Muscle of leg (tissue), 11 donors: ENCODE results near the gene ADAMTS12. TPM values are rescaled to one million over a fixed set of nuclear protein-coding genes. Genes with fewer than 3 reads are reported as not detected.

Experiments
- DNase-seq: peaks from one replicate; pipeline ENCODE4 v3.0.0; 2013
- H3K27ac ChIP-seq: one replicate; pipeline ENCODE4 v1.5.1; 2013; ENCODE audit warnings: mild to moderate bottlenecking, low read length, control low read depth
- H3K27me3 ChIP-seq: one replicate; pipeline ENCODE4 v1.6.1; 2013; ENCODE audit warnings: low read length; ENCODE audit not compliant: control insufficient read depth, insufficient read depth
- H3K36me3 ChIP-seq: one replicate; pipeline ENCODE4 v1.6.1; 2013; ENCODE audit warnings: low read length; ENCODE audit not compliant: control insufficient read depth, insufficient read depth
- H3K4me1 ChIP-seq: one replicate; pipeline ENCODE4 v1.6.1; 2013; ENCODE audit warnings: low read length; ENCODE audit not compliant: control insufficient read depth, insufficient read depth
- H3K4me3 ChIP-seq: one replicate; pipeline ENCODE4 v1.5.1; 2013; ENCODE audit warnings: low read length, control low read depth
- H3K9me3 ChIP-seq: replicated peaks from 2 replicates; pipeline ENCODE4 v1.6.1; 2013; ENCODE audit warnings: low read depth, low read length; ENCODE audit not compliant: control insufficient read depth
- WGBS: methylation state at CpG from one replicate; pipeline ENCODE4 v1.1.5; 2013; ENCODE audit warnings: missing lambda C conversion rate; ENCODE audit not compliant: insufficient coverage; 5-methylcytosine and 5-hydroxymethylcytosine counted together
- polyA plus RNA-seq, 8 donors: library from polyadenylated mRNA; unstranded; fragments of 120-200 nt; gene quantifications; one replicate each; pipeline versions ENCODE4 v1.2.1 to v1.2.3, GENCODE V29; 2013; ENCODE audit warnings: inconsistent platforms in 1 of 8, low replicate concordance in 1 of 8; ENCODE audit not compliant: insufficient read length in 8 of 8, insufficient read depth in 1 of 8
- total RNA-seq: library from RNA; stranded (reverse); fragments of 120-200 nt; gene quantifications from one replicate; pipeline ENCODE4 v1.2.4, GENCODE V29; 2013

Gene ADAMTS12
- total and polyA plus RNA-seq, 9 donors: 14.8 to 35.1 (median 22.8) TPM

DNA sequence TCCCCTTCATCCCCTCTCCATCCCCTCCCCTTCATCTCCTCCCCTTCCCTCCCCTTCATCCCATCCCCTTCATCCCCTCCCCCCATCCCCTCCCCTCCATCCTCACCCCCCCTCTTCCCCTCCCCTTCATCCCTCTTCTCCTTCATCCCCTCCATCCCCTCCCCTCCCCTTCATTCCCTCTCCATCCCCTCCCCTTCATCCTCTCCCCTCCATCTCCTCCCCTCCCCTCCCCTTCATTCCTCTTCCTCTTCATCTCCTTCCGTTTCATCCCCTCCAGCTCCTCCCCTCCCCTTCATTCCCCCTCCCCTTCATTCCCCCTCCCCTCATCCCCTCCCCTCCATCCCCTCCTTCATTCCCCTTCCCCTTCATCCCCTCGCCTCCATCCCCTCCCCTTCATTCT is 410.9 kb downstream of the ADAMTS12 start:
- no peaks in the 10 kb centered on the region for H3K4me1 ChIP-seq
- no peaks in the 10 kb centered on the region for H3K9me3 ChIP-seq
- no CpG with 5 or more reads among the region's 2 CpGs for WGBS
- H3K4me3 ChIP-seq: no peak overlapping the region
- DNase-seq: no peak
- no peak overlapping the region for H3K27ac ChIP-seq
- peaks cover 13% of the 10 kb centered on the region for H3K36me3 ChIP-seq
- H3K27me3 ChIP-seq: no peaks in the 10 kb centered on the region

DNA sequence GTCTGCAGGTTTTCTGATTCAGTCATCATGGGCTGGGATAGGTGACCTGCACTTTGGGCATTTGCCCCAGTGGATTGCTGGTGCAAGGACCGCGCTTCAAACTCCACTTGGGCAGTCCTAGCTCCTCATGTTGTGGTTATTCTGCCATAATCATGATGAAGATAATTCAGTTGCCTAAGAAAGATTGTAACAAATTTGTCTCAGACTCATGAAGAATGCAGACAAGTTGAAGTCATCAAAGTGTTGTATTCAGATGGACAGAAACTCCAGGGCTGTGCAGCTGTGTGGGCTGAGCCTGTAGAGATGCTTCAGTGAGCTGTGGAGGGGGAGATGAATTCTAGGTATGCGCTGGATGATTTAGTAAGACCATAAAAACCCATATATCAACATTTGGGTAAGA is 412.5 kb downstream of the ADAMTS12 start:
- WGBS: 100% methylated on average over 2 of the region's 3 CpGs
- no peaks in the 10 kb centered on the region for H3K27me3 ChIP-seq
- H3K9me3 ChIP-seq: no peaks in the 10 kb centered on the region
- H3K27ac ChIP-seq: no peak overlapping the region
- no peaks in the 10 kb centered on the region for H3K4me1 ChIP-seq
- no peak overlapping the region for H3K4me3 ChIP-seq
- DNase-seq: no peak
- peaks cover 25% of the 10 kb centered on the region for H3K36me3 ChIP-seq

DNA sequence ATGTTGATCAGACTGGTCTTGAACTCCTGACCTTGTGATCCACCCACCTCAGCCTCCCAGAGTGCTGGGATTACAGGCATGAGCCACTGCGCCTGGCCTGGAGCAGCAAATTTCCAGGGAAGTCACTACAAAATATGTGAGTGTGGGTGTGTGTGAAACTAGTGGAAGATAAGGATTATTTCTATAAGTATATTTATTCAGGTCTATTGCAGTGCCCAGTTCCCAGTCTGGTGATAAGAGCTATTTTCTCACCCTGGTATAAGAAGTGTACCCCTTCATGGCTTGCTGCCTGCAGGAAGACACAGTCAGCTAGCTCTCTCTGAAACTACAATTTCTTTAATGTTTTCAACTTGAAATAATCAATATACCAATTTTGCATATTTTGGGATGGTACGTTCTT is 414.0 kb downstream of the ADAMTS12 start:
- Histone ChIP-seq H3K36me3 (peaks cover 36% of the 10 kb centered on the region), H3K27ac (no peak overlapping the region), H3K9me3 (no peaks in the 10 kb centered on the region), H3K4me3 (no peak overlapping the region), H3K27me3 (no peaks in the 10 kb centered on the region), H3K4me1 (no peaks in the 10 kb centered on the region)
- WGBS: no CpG with 5 or more reads among the region's 2 CpGs
- no peak for DNase-seq

DNA sequence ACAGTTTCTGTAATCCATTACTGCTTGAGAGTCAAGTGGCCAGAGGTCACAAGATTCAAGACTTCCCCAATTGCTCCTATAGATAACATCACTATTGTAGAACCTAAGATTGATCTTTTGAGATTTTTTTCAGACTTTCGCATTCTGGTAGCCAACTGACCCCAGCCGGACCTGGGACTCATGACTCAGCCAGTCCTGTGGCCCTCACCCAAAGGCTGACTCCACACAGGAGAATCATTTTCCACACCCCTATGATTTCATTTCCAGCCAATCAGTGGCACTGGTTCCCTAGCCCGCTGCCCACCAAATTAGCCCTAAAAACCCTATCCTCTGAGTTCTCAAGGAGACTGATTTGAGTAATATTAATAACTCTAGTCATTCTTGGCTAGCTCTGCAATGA is 414.8 kb downstream of the ADAMTS12 start:
- WGBS: 92% methylated on average over 2 of the region's 3 CpGs
- no peaks in the 10 kb centered on the region for H3K27me3 ChIP-seq

DNA sequence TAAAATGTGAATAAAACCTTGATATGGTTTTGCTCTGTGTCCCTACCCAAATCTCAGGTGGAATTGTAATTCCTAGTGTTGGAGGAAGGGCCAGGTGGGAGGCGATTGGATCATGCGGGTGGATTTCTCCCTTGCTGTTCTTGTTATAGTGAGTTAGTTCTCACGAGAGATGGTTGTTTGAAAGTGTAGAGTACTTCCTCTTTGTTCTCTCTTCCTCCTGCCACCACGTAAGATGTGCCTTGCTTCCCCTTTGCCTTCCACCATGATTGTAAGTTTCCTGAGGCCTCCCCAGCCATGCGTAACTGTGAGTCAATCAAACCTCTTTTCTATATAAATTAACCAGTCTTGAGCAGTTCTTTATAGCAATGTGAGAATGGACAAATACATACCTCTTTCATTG is 416.1 kb downstream of the ADAMTS12 start:
- no peaks in the 10 kb centered on the region for H3K27me3 ChIP-seq
- H3K4me3 ChIP-seq: no peak overlapping the region
- peaks cover 48% of the 10 kb centered on the region for H3K36me3 ChIP-seq
- no peaks in the 10 kb centered on the region for H3K4me1 ChIP-seq
- no peak for DNase-seq
- no peaks in the 10 kb centered on the region for H3K9me3 ChIP-seq
- H3K27ac ChIP-seq: no peak overlapping the region
- WGBS: no CpG with 5 or more reads among the region's 5 CpGs

More for the DNA sequence above, 414.8 kb downstream of the ADAMTS12 start:
- Histone ChIP-seq H3K36me3 (peaks cover 37% of the 10 kb centered on the region), H3K27ac (no peak overlapping the region), H3K9me3 (no peaks in the 10 kb centered on the region), H3K4me3 (no peak overlapping the region), H3K4me1 (no peaks in the 10 kb centered on the region)
- DNase-seq: no peak

DNA sequence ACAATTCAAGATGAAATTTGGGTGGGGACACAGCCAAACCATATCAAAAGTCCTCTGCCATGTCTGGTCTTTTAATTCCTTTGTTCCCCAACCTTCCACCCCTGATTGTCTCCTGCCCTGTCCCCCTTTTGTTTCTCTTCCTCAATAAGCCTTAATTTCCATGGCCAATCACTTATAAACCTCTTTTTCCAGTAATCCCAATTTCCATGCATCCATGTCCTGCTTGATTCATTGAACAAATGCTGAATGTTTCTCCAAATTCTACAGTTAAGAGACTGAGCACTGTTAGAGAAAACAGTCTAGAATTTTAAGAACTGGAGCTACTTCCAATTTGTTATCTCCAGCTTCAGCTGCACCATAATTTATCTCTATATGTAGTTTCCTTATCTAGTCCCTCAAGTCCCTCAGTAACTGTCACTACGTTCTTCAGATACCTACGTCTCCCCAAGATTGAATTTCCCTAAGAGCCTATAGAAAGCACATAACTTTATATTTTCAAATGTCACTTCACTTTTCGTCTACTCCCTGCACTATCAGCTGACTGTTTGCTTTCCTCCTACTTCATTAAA is 416.8 kb downstream of the ADAMTS12 start:
- Histone ChIP-seq H3K4me1 (no peaks in the 10 kb centered on the region), H3K4me3 (no peak overlapping the region), H3K9me3 (no peaks in the 10 kb centered on the region), H3K36me3 (peaks cover 54% of the 10 kb centered on the region), H3K27ac (no peak overlapping the region), H3K27me3 (no peaks in the 10 kb centered on the region)
- 87% methylated on average over 3 of the region's 3 CpGs for WGBS
- no peak for DNase-seq

DNA sequence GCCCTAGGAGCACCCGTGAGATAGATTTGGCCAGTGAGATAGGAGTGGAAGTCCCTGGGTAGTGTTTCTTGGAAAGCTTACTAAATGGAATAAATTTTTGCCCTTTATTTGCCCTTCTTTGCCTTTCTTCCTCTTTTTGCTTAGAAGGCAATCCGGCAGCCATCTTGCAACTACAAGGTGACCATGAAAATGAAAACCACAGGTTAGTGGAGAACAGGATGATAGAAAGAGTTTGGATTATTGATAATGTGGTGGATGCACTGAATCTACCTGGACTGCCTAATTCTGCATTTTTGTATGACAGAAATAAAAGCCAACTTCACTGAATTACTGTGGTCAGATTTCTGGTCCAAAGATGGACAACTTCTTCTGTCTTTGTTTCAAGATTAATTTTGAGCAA is 417.8 kb downstream of the ADAMTS12 start:
- Histone ChIP-seq H3K36me3 (peaks cover 60% of the 10 kb centered on the region), H3K27me3 (no peaks in the 10 kb centered on the region), H3K4me1 (no peaks in the 10 kb centered on the region), H3K4me3 (no peak overlapping the region), H3K9me3 (no peaks in the 10 kb centered on the region), H3K27ac (no peak overlapping the region)
- WGBS: 100% methylated on average over 1 of the region's 2 CpGs
- no peak for DNase-seq

Other genes with a start within 250 kb of the ADAMTS12 start
- gene RXFP3, start 44.4 kb upstream of the ADAMTS12 start, total RNA-seq: not detected
- gene RXFP3, start 44.4 kb upstream of the ADAMTS12 start, polyA plus RNA-seq: not detected
- 0.09 TPM for gene SLC45A2, start 92.7 kb upstream of the ADAMTS12 start, total RNA-seq
- under 1 TPM; 0.09 to 0.59 (median 0.18) TPM for gene SLC45A2, start 92.7 kb upstream of the ADAMTS12 start, polyA plus RNA-seq
- 9.1 TPM for gene AMACR, start 116.1 kb upstream of the ADAMTS12 start, total RNA-seq
- gene AMACR, start 116.1 kb upstream of the ADAMTS12 start, polyA plus RNA-seq: 10 to 100 TPM in 1 of 8 donors, 1 to 10 TPM in 7; 4.2 to 11.5 (median 8.1) TPM
- gene C1QTNF3, start 151.2 kb upstream of the ADAMTS12 start, total RNA-seq: 131 TPM
- 100 to 1,000 TPM in 4 of 8 donors, 10 to 100 TPM in 4; 62.8 to 152 (median 105) TPM for gene C1QTNF3, start 151.2 kb upstream of the ADAMTS12 start, polyA plus RNA-seq